Caco-2 (cell line): ENCODE measurements around the gene TEAD1. TPM values are rescaled to one million over a fixed set of nuclear protein-coding genes. Genes with fewer than 3 reads are reported as not detected.

Experiments
- BruUV-seq: library from RNA; stranded (reverse); fragments of 400-500 nt; replicated peaks from 2 replicates; lab custom pipeline; 2021; lab: Mats Ljungman, UMichigan
- CTCF ChIA-PET: fragments of 300-600 bp; sonication (Branson Sonifier 250); formaldehyde crosslinking; loops from one replicate; lab custom pipeline; 2022; ENCODE audit warnings: antibody characterized with exemption; lab: Charles Lee
- POLR2A ChIA-PET: fragments of 300-600 bp; sonication (Branson Sonifier 250); formaldehyde crosslinking; loops from one replicate; lab custom pipeline; 2022; ENCODE audit warnings: antibody characterized with exemption; lab: Charles Lee
- DNase-seq, 2 experiments: peaks; one replicate each; pipeline versions ENCODE4 v3.0.0 to v3.0.0-alpha.2; 2020 to 2022
- H3K27me3 ChIP-seq: replicated peaks from 2 replicates; pipeline ENCODE4 v1.6.0; 2011; ENCODE audit warnings: low read length; ENCODE audit not compliant: control insufficient read depth, insufficient read depth
- H3K36me3 ChIP-seq: 2 replicates; pipeline ENCODE4 v1.5.1; 2011; ENCODE audit warnings: low read length; ENCODE audit not compliant: control insufficient read depth, insufficient read depth
- H3K4me1 ChIP-seq: fragments of 250-450 bp; sonication (Bioruptor Pico); 2 replicates; pipeline ENCODE4 v1.5.1; 2020; ENCODE audit warnings: mild to moderate bottlenecking
- H3K4me3 ChIP-seq: 2 replicates; pipeline ENCODE4 v1.5.1; 2011; ENCODE audit warnings: low read depth, mild to moderate bottlenecking, control low read depth, low read length
- H3K9me3 ChIP-seq: fragments of 250-450 bp; sonication (Bioruptor Pico); 2 replicates; pipeline ENCODE4 v1.5.1; 2020; ENCODE audit warnings: mild to moderate bottlenecking, moderate library complexity
- H3K27ac Mint-ChIP-seq: one replicate; pipeline ENCODE4 v1.8.0; 2022; ENCODE audit warnings: mixed read lengths; ENCODE audit not compliant: unreplicated experiment
- H3K27me3 Mint-ChIP-seq: one replicate; pipeline ENCODE4 v1.8.0; 2022; ENCODE audit warnings: mixed read lengths; ENCODE audit not compliant: insufficient read depth, unreplicated experiment
- H3K36me3 Mint-ChIP-seq: one replicate; pipeline ENCODE4 v1.8.0; 2022; ENCODE audit warnings: mild to moderate bottlenecking, mixed read lengths; ENCODE audit not compliant: insufficient read depth, unreplicated experiment
- H3K4me1 Mint-ChIP-seq: one replicate; pipeline ENCODE4 v1.8.0; 2022; ENCODE audit warnings: low read depth, mixed read lengths; ENCODE audit not compliant: unreplicated experiment
- H3K4me3 Mint-ChIP-seq: one replicate; pipeline ENCODE4 v1.8.0; 2022; ENCODE audit warnings: mild to moderate bottlenecking, moderate library complexity, mixed read lengths; ENCODE audit not compliant: unreplicated experiment
- H3K9me3 Mint-ChIP-seq: one replicate; pipeline ENCODE4 v1.8.0; 2022; ENCODE audit warnings: mixed read lengths; ENCODE audit not compliant: unreplicated experiment
- intact Hi-C: fragments of 100-400 bp; cut with micrococcal nuclease; formaldehyde crosslinking; loops from one replicate; pipeline ENCODE4 v1.10.0; 2022; ENCODE audit not compliant: unreplicated experiment
- total RNA-seq: library from RNA; stranded (reverse); gene quantifications from 2 replicates; pipeline ENCODE4 v1.2.3, GENCODE V29; 2022
- TF ChIP-seq, protein P1 (sequence below), 2 experiments: fragments of 200-600 bp in 1 of 2; IDR thresholded peaks; 1 replicate in 1 of 2; 2 replicates in 1 of 2; pipeline versions ENCODE4 v1.5.1 to v1.8.0; 2011 to 2022; ENCODE audit warnings: antibody characterized with exemption in 1 of 2, control low read depth in 1 of 2, inconsistent platforms in 1 of 2, low read depth in 1 of 2, low read length in 1 of 2, mild to moderate bottlenecking in 1 of 2, moderate library complexity in 1 of 2; ENCODE audit not compliant: insufficient read depth in 1 of 2, severe bottlenecking in 1 of 2, unreplicated experiment in 1 of 2

TEAD1 gene
- total RNA-seq, 1 experiment from 2014 or later = 144 TPM

DNA sequence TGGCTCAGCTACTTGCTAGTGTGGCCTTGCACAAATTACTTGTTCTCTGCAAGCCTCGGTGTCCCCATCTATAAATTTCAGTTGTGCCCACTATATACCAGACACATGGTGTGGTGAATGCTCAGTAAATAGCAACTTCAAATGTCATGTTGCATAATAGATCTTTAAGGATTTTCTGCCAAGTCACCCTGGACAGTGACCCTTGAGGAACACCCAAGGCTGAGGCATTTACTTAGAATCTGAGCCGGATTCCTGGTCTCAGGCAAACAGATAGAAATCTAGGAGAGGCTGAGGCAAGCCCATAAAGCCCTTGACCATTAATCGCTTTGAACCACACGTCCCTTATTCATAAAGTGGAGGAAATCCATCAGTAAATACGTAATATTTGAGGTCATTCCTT, 9.7 kb downstream of the TEAD1 start:
- intact Hi-C loops = loop anchor here (2.0 to 10.0 kb wide), 2 partner anchors 119 to 269 kb away; no protein-coding TSS in a partner anchor
- POLR2A ChIA-PET = interaction anchor here (0.5 kb wide), 1 partner anchor 119 kb away, joined by 7 read pairs; no protein-coding TSS in a partner anchor
- H3K4me1 Mint-ChIP-seq = peaks cover 73% of the 10 kb centered on the region
- H3K36me3 ChIP-seq = peaks cover 1% of the 10 kb centered on the region; the same call in 1 of the 2 replicates
- H3K4me1 ChIP-seq = peaks cover 81% of the 10 kb centered on the region
- H3K9me3 Mint-ChIP-seq = no peaks in the 10 kb centered on the region
- peaks cover 70% of the 10 kb centered on the region for H3K36me3 Mint-ChIP-seq
- H3K9me3 ChIP-seq = no peaks in the 10 kb centered on the region
- peak overlapping the region; percentile 73 for H3K27ac Mint-ChIP-seq
- no peak overlapping the region for H3K4me3 ChIP-seq
- H3K27me3 ChIP-seq = no peaks in the 10 kb centered on the region
- DNase-seq = peak in 1 of 2 experiments; percentile 45
- no TSS peak for BruUV-seq
- no peaks in the 10 kb centered on the region for H3K27me3 Mint-ChIP-seq
- no peak overlapping the region for H3K4me3 Mint-ChIP-seq
- TF ChIP-seq, protein P1, sequence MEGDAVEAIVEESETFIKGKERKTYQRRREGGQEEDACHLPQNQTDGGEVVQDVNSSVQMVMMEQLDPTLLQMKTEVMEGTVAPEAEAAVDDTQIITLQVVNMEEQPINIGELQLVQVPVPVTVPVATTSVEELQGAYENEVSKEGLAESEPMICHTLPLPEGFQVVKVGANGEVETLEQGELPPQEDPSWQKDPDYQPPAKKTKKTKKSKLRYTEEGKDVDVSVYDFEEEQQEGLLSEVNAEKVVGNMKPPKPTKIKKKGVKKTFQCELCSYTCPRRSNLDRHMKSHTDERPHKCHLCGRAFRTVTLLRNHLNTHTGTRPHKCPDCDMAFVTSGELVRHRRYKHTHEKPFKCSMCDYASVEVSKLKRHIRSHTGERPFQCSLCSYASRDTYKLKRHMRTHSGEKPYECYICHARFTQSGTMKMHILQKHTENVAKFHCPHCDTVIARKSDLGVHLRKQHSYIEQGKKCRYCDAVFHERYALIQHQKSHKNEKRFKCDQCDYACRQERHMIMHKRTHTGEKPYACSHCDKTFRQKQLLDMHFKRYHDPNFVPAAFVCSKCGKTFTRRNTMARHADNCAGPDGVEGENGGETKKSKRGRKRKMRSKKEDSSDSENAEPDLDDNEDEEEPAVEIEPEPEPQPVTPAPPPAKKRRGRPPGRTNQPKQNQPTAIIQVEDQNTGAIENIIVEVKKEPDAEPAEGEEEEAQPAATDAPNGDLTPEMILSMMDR (IDR thresholded peaks at IDR 0.05; ENCODE audit: insufficient read depth in 1 of 2, low read depth in 1 of 2, low read length in 1 of 2, severe bottlenecking in 1 of 2, unreplicated experiment in 1 of 2) = no peak
- CTCF ChIA-PET = interaction anchor here (0.6 to 2.0 kb wide), 2 partner anchors 87 to 205 kb away, joined by 3 to 4 read pairs; no protein-coding TSS in a partner anchor

DNA sequence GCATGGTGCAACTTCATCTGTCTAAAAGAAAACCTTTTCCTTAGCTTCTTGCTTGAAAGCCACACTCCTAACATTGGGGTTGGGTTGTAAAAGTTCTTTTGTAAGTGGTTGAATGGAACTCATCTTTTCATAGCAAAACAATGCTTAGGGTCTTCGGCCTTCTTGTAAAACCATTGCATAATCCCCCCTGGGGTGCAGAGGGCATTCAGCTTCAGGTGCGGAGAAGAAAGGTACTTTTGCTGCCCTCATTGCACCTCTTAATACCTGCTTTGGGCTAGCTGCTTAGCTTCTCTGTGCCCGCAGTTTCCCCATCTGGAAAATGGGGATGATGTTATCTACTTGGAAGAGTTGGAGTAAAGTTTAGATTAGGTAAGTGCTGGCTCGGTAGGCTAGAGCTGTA, 10.1 kb downstream of the TEAD1 start:
- Histone ChIP-seq H3K36me3 (peaks cover 1% of the 10 kb centered on the region; the same call in 1 of the 2 replicates), H3K27me3 (no peaks in the 10 kb centered on the region), H3K4me1 (peaks cover 82% of the 10 kb centered on the region), H3K4me3 (no peak overlapping the region), H3K9me3 (no peaks in the 10 kb centered on the region)
- Mint-ChIP-seq H3K27me3 (no peaks in the 10 kb centered on the region), H3K36me3 (peaks cover 66% of the 10 kb centered on the region), H3K4me1 (peaks cover 73% of the 10 kb centered on the region), H3K27ac (peak overlapping the region; percentile 73), H3K4me3 (peak overlapping the region; percentile 32), H3K9me3 (no peaks in the 10 kb centered on the region)
- TF ChIP-seq, protein P1 (IDR thresholded peaks at IDR 0.05; ENCODE audit: insufficient read depth in 1 of 2, low read depth in 1 of 2, low read length in 1 of 2, severe bottlenecking in 1 of 2, unreplicated experiment in 1 of 2) = no peak
- ChIA-PET CTCF (interaction anchor here (2.0 kb wide), 1 partner anchor 204 kb away, joined by 4 read pairs; no protein-coding TSS in a partner anchor), POLR2A (no interaction called here)
- no peak for DNase-seq
- BruUV-seq = no TSS peak
- intact Hi-C loops = loop anchor here (2.0 to 10.0 kb wide), 2 partner anchors 118 to 270 kb away; no protein-coding TSS in a partner anchor

DNA sequence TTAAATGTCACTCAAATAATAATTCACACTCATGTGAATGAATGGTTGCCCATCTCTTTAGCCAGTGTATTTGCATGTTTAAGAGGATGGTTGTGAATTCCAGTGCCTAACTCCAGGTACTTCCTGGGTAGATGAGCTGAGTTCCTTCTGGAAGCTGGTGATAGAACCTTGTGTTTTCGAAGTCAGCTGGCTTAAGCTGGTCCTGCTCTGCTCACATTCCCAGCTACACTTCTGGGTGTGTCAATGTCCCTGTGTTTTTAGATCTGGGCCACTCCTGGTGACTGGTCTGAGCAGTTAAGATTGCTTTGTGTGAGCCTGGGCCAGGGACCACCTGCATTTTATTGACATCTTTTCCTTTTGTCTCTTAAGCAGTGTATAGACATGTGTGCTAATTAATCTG, 10.6 kb downstream of the TEAD1 start:
- H3K27me3 Mint-ChIP-seq = no peaks in the 10 kb centered on the region
- Histone ChIP-seq H3K4me3 (no peak overlapping the region), H3K36me3 (peaks cover 1% of the 10 kb centered on the region; the same call in 1 of the 2 replicates), H3K4me1 (peaks cover 84% of the 10 kb centered on the region), H3K27me3 (no peaks in the 10 kb centered on the region), H3K9me3 (no peaks in the 10 kb centered on the region)
- peak overlapping the region; percentile 73 for H3K27ac Mint-ChIP-seq
- DNase-seq = no peak
- CTCF ChIA-PET = interaction anchor here (2.0 kb wide), 1 partner anchor 204 kb away, joined by 4 read pairs; no protein-coding TSS in a partner anchor
- POLR2A ChIA-PET = no interaction called here
- BruUV-seq = no TSS peak
- intact Hi-C loops = loop anchor here (2.0 to 10.0 kb wide), 3 partner anchors 82 to 270 kb away; no protein-coding TSS in a partner anchor
- peak overlapping the region; percentile 32 for H3K4me3 Mint-ChIP-seq
- H3K9me3 Mint-ChIP-seq = no peaks in the 10 kb centered on the region
- H3K36me3 Mint-ChIP-seq = peaks cover 62% of the 10 kb centered on the region
- H3K4me1 Mint-ChIP-seq = peaks cover 78% of the 10 kb centered on the region
- TF ChIP-seq, protein P1 (IDR thresholded peaks at IDR 0.05; ENCODE audit: insufficient read depth in 1 of 2, low read depth in 1 of 2, low read length in 1 of 2, severe bottlenecking in 1 of 2, unreplicated experiment in 1 of 2) = no peak
